H1 (cell line): ENCODE data around the gene ALG14. TPM values are rescaled to one million over a fixed set of nuclear protein-coding genes. Genes with fewer than 3 reads are reported as not detected.

Experiments
- CTCF ChIA-PET: fragments of 300-600 bp; sonication (Branson Sonifier 250); formaldehyde crosslinking; loops from one replicate; lab custom pipeline; 2021; ENCODE audit not compliant: partially characterized antibody; lab: Charles Lee
- POLR2A ChIA-PET: fragments of 300-600 bp; sonication (Branson Sonifier 250); formaldehyde crosslinking; loops from one replicate; lab custom pipeline; 2021; ENCODE audit warnings: inconsistent platforms; ENCODE audit not compliant: partially characterized antibody; lab: Charles Lee
- DNase-seq, 2 experiments: peaks; one replicate each; pipeline versions ENCODE4 v3.0.0 to v3.0.0-alpha.2; 2010 to 2022; ENCODE audit warnings: low spot score in 2 of 2, low read depth in 1 of 2, mixed read lengths in 1 of 2
- FAIRE-seq: peaks from 2 replicates; lab custom pipeline; 2011; peaks lifted over from hg19 to GRCh38; lab: Jason Lieb, UNC
- H2AFZ ChIP-seq: 2 replicates; pipeline ENCODE4 v1.8.1; 2012; ENCODE audit warnings: low read length, inconsistent platforms
- H2AK5ac ChIP-seq: 2 replicates; pipeline ENCODE4 v1.6.1; 2013; ENCODE audit warnings: low read depth, low read length
- H2BK120ac ChIP-seq: replicated peaks from 2 replicates; pipeline ENCODE3; 2013; ENCODE audit warnings: low read depth, low read length, inconsistent platforms
- H2BK12ac ChIP-seq: 2 replicates; pipeline ENCODE4 v1.6.1; 2013; ENCODE audit warnings: low read depth, low read length
- H2BK15ac ChIP-seq: 2 replicates; pipeline ENCODE4 v1.6.1; 2013; ENCODE audit warnings: low read length
- H2BK20ac ChIP-seq: 2 replicates; pipeline ENCODE4 v1.6.1; 2013; ENCODE audit warnings: low read length
- H2BK5ac ChIP-seq: 2 replicates; pipeline ENCODE4 v1.6.1; 2013; ENCODE audit warnings: low read depth, low read length
- H3K14ac ChIP-seq: 2 replicates; pipeline ENCODE4 v1.6.1; 2013; ENCODE audit warnings: inconsistent platforms; ENCODE audit not compliant: insufficient read length
- H3K18ac ChIP-seq: 2 replicates; pipeline ENCODE4 v1.6.1; 2013; ENCODE audit warnings: low read length; ENCODE audit errors: extremely low read depth
- H3K23ac ChIP-seq: 2 replicates; pipeline ENCODE4 v1.6.1; 2013; ENCODE audit warnings: inconsistent platforms; ENCODE audit not compliant: insufficient read length
- H3K23me2 ChIP-seq: 2 replicates; pipeline ENCODE4 v1.6.1; 2013; ENCODE audit warnings: low read depth, low read length
- H3K27ac ChIP-seq: 2 replicates; pipeline ENCODE4 v1.6.1; 2011; ENCODE audit warnings: low read depth, low read length, inconsistent platforms
- H3K27me3 ChIP-seq, 4 experiments: replicated peaks in 1 of 4; 1 replicate in 1 of 4; 2 replicates in 3 of 4; pipeline versions ENCODE4 v1.6.1 to v1.8.1; 2011 to 2013; ENCODE audit warnings: low read length in 3 of 4, mild to moderate bottlenecking in 3 of 4, inconsistent platforms in 2 of 4, mixed read lengths in 2 of 4, moderate library complexity in 1 of 4; ENCODE audit not compliant: control insufficient read depth in 3 of 4, insufficient read depth in 3 of 4; ENCODE audit errors: extremely low read depth in 1 of 4
- H3K36me3 ChIP-seq, 4 experiments: 2 replicates each; pipeline versions ENCODE4 v1.6.1 to v1.8.1; 2011 to 2013; ENCODE audit warnings: mild to moderate bottlenecking in 4 of 4, low read length in 3 of 4, moderate library complexity in 2 of 4, control low read depth in 1 of 4, inconsistent platforms in 1 of 4; ENCODE audit not compliant: insufficient read depth in 4 of 4, control insufficient read depth in 2 of 4
- H3K4ac ChIP-seq: replicated peaks from 2 replicates; pipeline ENCODE3; 2013; ENCODE audit warnings: low read length, low read depth, mixed read lengths, inconsistent platforms; ENCODE audit not compliant: insufficient read length
- H3K4me1 ChIP-seq, 4 experiments: replicated peaks in 1 of 4; 1 replicate in 1 of 4; 2 replicates in 3 of 4; pipeline versions ENCODE4 v1.6.1 to v1.8.1; 2011 to 2013; ENCODE audit warnings: low read length in 3 of 4, inconsistent platforms in 2 of 4, mixed read lengths in 1 of 4; ENCODE audit not compliant: insufficient read depth in 4 of 4, control insufficient read depth in 3 of 4
- H3K4me2 ChIP-seq, 2 experiments: 2 replicates each; pipeline versions ENCODE4 v1.6.1 to v1.8.1; 2011 to 2013; ENCODE audit warnings: low read depth in 2 of 2, low read length in 2 of 2, control low read depth in 1 of 2, inconsistent platforms in 1 of 2, mild to moderate bottlenecking in 1 of 2; ENCODE audit not compliant: insufficient read depth in 1 of 2
- H3K4me3 ChIP-seq, 4 experiments: fragments of 200-600, 300-600 bp in 1 of 4; sonication (generic), shearing (Covaris generic), sonication (Bioruptor Twin) in 1 of 4; 2 replicates each; pipeline versions ENCODE4 v1.5.1 to v1.8.1; 2011 to 2016; ENCODE audit warnings: low read length in 4 of 4, low read depth in 3 of 4, control low read depth in 2 of 4, inconsistent platforms in 2 of 4, mild to moderate bottlenecking in 2 of 4, mixed read lengths in 1 of 4, moderate library complexity in 1 of 4; ENCODE audit not compliant: insufficient read depth in 2 of 4; ENCODE audit errors: extremely low read depth in 1 of 4
- H3K56ac ChIP-seq: replicated peaks from 2 replicates; pipeline ENCODE3; 2013; ENCODE audit warnings: low read depth, mild to moderate bottlenecking, mixed read lengths, low read length, inconsistent platforms; ENCODE audit not compliant: insufficient read length
- H3K79me1 ChIP-seq: 2 replicates; pipeline ENCODE4 v1.6.1; 2013; ENCODE audit warnings: low read depth, low read length, control low read depth
- H3K79me2 ChIP-seq, 2 experiments: 2 replicates each; pipeline versions ENCODE4 v1.6.1 to v1.8.1; 2012 to 2013; ENCODE audit warnings: low read length in 2 of 2, mild to moderate bottlenecking in 2 of 2, inconsistent platforms in 1 of 2; ENCODE audit not compliant: insufficient read depth in 2 of 2, control insufficient read depth in 1 of 2
- H3K9ac ChIP-seq, 4 experiments: replicated peaks in 1 of 4; 1 replicate in 1 of 4; 2 replicates in 3 of 4; pipeline versions ENCODE4 v1.6.1 to v1.8.1; 2011 to 2013; ENCODE audit warnings: low read depth in 3 of 4, low read length in 3 of 4, control low read depth in 2 of 4, mild to moderate bottlenecking in 2 of 4, moderate library complexity in 2 of 4, inconsistent platforms in 1 of 4; ENCODE audit errors: extremely low read depth in 1 of 4
- H3K9me3 ChIP-seq, 2 experiments: 2 replicates each; pipeline versions ENCODE4 v1.6.1 to v1.8.1; 2012 to 2013; ENCODE audit warnings: mild to moderate bottlenecking in 2 of 2, moderate library complexity in 2 of 2, control low read depth in 1 of 2, inconsistent platforms in 1 of 2, low read depth in 1 of 2, low read length in 1 of 2, mixed read lengths in 1 of 2; ENCODE audit not compliant: insufficient read depth in 2 of 2
- H4K20me1 ChIP-seq, 2 experiments: replicated peaks in 1 of 2; 2 replicates each; pipeline versions ENCODE3 to v1.8.1; 2011 to 2013; ENCODE audit warnings: inconsistent platforms in 2 of 2, low read length in 2 of 2, mild to moderate bottlenecking in 1 of 2; ENCODE audit not compliant: insufficient read depth in 2 of 2, control insufficient read depth in 1 of 2
- H4K5ac ChIP-seq: 2 replicates; pipeline ENCODE4 v1.6.1; 2013; ENCODE audit warnings: low read length, low read depth, mixed read lengths, inconsistent platforms; ENCODE audit not compliant: insufficient read length
- H4K8ac ChIP-seq: 2 replicates; pipeline ENCODE4 v1.8.0; 2013; ENCODE audit warnings: mild to moderate bottlenecking, moderate library complexity, low read length, inconsistent platforms; ENCODE audit not compliant: insufficient read depth; ENCODE audit errors: extremely low read depth
- H4K91ac ChIP-seq: replicated peaks from 2 replicates; pipeline ENCODE3; 2013; ENCODE audit warnings: low read length, mixed read lengths, inconsistent platforms; ENCODE audit not compliant: insufficient read length
- ASH2L ChIP-seq: fragments of 200-600, 300-600 bp; sonication (generic); IDR thresholded peaks from one replicate; pipeline ENCODE4 v1.7.1; 2017; ENCODE audit warnings: low read length
- CBX5 ChIP-seq: fragments of 300-800, 300-1000 bp; sonication (generic); IDR thresholded peaks from 2 replicates; pipeline ENCODE4 v1.7.1; 2016; ENCODE audit warnings: antibody characterized with exemption, low read length, low read depth
- EZH2 ChIP-seq: fragments of 200-600 bp; sonication (generic); IDR thresholded peaks from 2 replicates; pipeline ENCODE4 v1.7.1; 2012; ENCODE audit warnings: low read depth, mild to moderate bottlenecking, moderate library complexity, low read length, inconsistent platforms; ENCODE audit not compliant: severe bottlenecking
- JUN ChIP-seq: IDR thresholded peaks from 2 replicates; pipeline ENCODE4 v1.6.1; 2011; ENCODE audit warnings: low read depth, mild to moderate bottlenecking, improper control_type of control experiment, low read length
- JUND ChIP-seq: IDR thresholded peaks from 2 replicates; pipeline ENCODE4 v1.6.1; 2011; ENCODE audit warnings: mild to moderate bottlenecking, improper control_type of control experiment, low read length
- SAP30 ChIP-seq: fragments of 300-600 bp; sonication (generic); IDR thresholded peaks from 2 replicates; pipeline ENCODE4 v1.7.1; 2012; ENCODE audit warnings: low read length, moderate library complexity, mild to moderate bottlenecking, inconsistent platforms; ENCODE audit not compliant: insufficient read depth, insufficient replicate concordance
- SIX5 ChIP-seq: IDR thresholded peaks from 2 replicates; pipeline ENCODE4 v1.6.1; 2011; ENCODE audit warnings: mild to moderate bottlenecking, low read depth, low read length
- SP1 ChIP-seq: IDR thresholded peaks from 2 replicates; pipeline ENCODE4 v1.6.1; 2011; ENCODE audit warnings: low read depth, low read length
- SRF ChIP-seq: IDR thresholded peaks from 2 replicates; pipeline ENCODE4 v1.6.1; 2011; ENCODE audit warnings: mild to moderate bottlenecking, low read depth, low read length, moderate library complexity
- TCF12 ChIP-seq: IDR thresholded peaks from 2 replicates; pipeline ENCODE4 v1.6.1; 2011; ENCODE audit warnings: low read depth, mild to moderate bottlenecking, low read length
- YY1 ChIP-seq: IDR thresholded peaks from 2 replicates; pipeline ENCODE4 v1.6.1; 2011; ENCODE audit warnings: low read depth, mild to moderate bottlenecking, low read length
- WGBS, 2 experiments: shearing (Covaris generic) in 1 of 2; methylation state at CpG; one replicate each; pipeline versions ENCODE4 v1.1.6 to v1.1.7; 2013 to 2015; ENCODE audit warnings: low lambda C conversion rate in 2 of 2, mixed read lengths in 2 of 2, inconsistent platforms in 1 of 2, low coverage in 1 of 2, missing lambda C conversion rate in 1 of 2; ENCODE audit not compliant: insufficient replicate concordance in 2 of 2, insufficient coverage in 1 of 2, insufficient read length in 1 of 2; ENCODE audit errors: extremely low coverage in 1 of 2, missing lambda C conversion rate in 1 of 2; 5-methylcytosine and 5-hydroxymethylcytosine counted together
- polyA plus RNA-seq, 7 experiments: library from polyadenylated mRNA; depleted of rRNA in 3 of 7; stranded (reverse) in 5 of 7; unstranded in 2 of 7; fragments of >200 nt in 5 of 7; fragments of 200-250 nt in 2 of 7; gene quantifications; 1 replicate in 5 of 7; 2 replicates in 1 of 7; 4 replicates in 1 of 7; pipeline versions ENCODE4 v1.2.1 to v1.2.3, GENCODE V29; 2011 to 2013; ENCODE audit warnings: missing spikeins in 2 of 7, mixed read lengths in 2 of 7
- total RNA-seq: library from RNA; stranded (reverse); fragmentation: NEBNext Ultra II Directional; extraction: Animal tissue kit (Norgen Biotek cat#: 25700); gene quantifications from 2 replicates; pipeline ENCODE4 v1.2.1, GENCODE V29; 2021
- TF ChIP-seq, protein P1 (sequence below): IDR thresholded peaks from 2 replicates; pipeline ENCODE4 v1.6.1; 2012; ENCODE audit warnings: inconsistent platforms
- TF ChIP-seq, protein P2 (sequence below): IDR thresholded peaks from 2 replicates; pipeline ENCODE4 v1.6.1; 2012; ENCODE audit warnings: low read length, inconsistent platforms

Gene ALG14
- total and polyA plus RNA-seq, 2 of the 8 experiments (the other 6 are each of a cell fraction or from before 2014, with no cell fraction given): 0.95 to 1.3 TPM

DNA sequence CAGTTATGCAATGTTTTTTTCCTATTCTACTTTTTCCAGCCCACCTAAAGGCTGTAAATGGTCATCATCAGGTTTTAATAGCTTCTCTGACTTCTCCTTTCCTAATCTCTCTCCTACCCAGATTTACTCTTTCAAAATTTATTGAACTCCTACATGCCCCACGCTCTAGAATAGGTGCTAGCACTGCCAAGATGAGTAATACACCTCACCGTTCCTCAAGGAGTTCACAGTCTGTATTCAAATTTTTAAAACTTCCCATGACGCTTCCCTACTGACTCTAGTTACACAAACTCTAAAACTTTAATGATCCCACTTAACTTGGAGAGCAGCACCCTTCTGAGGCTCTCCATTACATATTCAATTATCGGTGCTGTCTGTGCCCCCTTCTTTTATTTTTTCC is 51.6 kb downstream of the ALG14 start:
- no peak overlapping the region for H3K4me3 ChIP-seq
- H2BK15ac ChIP-seq: no peak overlapping the region
- no peak overlapping the region for H3K9ac ChIP-seq
- no peak overlapping the region for H2BK5ac ChIP-seq
- H2AK5ac ChIP-seq: no peak overlapping the region
- no peak overlapping the region for H4K5ac ChIP-seq
- H2BK12ac ChIP-seq: no peak overlapping the region
- H3K27me3 ChIP-seq: no peaks in the 10 kb centered on the region
- POLR2A ChIA-PET: interaction anchor here (1.1 to 1.3 kb wide), 2 partner anchors 9 to 94 kb away, joined by 3 read pairs; partner anchors contain the start of gene CNN3
- H3K4me2 ChIP-seq: no peak overlapping the region
- no peaks in the 10 kb centered on the region for H3K23me2 ChIP-seq
- no peak overlapping the region for H2BK20ac ChIP-seq
- CTCF ChIA-PET: interaction anchor here (1.0 to 1.5 kb wide), 4 partner anchors 22 to 167 kb away, joined by 3 to 5 read pairs (median 3); no protein-coding TSS in a partner anchor
- WGBS, 2 experiments: 83% methylated on average over 4 of the region's 4 CpGs; no CpG with 5 or more reads in 1 of the 2 experiments
- H3K4me1 ChIP-seq: peaks cover 0 to 3% (median 1%) of the 10 kb centered on the region in 4 experiments; a peak in 1 of 7 replicates
- no peak overlapping the region for H3K23ac ChIP-seq
- no peak overlapping the region for H2BK120ac ChIP-seq
- no peaks in the 10 kb centered on the region for H3K79me1 ChIP-seq
- H3K56ac ChIP-seq: no peak overlapping the region
- H3K4ac ChIP-seq: no peak overlapping the region
- FAIRE-seq (no peak), DNase-seq (no peak)
- no peak overlapping the region for H3K27ac ChIP-seq
- H4K8ac ChIP-seq: no peak overlapping the region
- H3K79me2 ChIP-seq: no peaks in the 10 kb centered on the region
- H3K36me3 ChIP-seq: no peaks in the 10 kb centered on the region
- H3K14ac ChIP-seq: no peak overlapping the region
- H3K9me3 ChIP-seq: no peaks in the 10 kb centered on the region
- no peaks in the 10 kb centered on the region for H4K20me1 ChIP-seq
- no peak overlapping the region for H2AFZ ChIP-seq
- H4K91ac ChIP-seq: no peak overlapping the region
- H3K18ac ChIP-seq: no peak overlapping the region
- TF ChIP-seq EZH2: no peak
- no peak for TF ChIP-seq SAP30
- no peak for TF ChIP-seq SP1
- TF ChIP-seq ASH2L: no peak
- no peak for TF ChIP-seq SIX5
- TF ChIP-seq, protein P1, sequence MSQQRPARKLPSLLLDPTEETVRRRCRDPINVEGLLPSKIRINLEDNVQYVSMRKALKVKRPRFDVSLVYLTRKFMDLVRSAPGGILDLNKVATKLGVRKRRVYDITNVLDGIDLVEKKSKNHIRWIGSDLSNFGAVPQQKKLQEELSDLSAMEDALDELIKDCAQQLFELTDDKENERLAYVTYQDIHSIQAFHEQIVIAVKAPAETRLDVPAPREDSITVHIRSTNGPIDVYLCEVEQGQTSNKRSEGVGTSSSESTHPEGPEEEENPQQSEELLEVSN: no peak
- TF ChIP-seq, protein P2, sequence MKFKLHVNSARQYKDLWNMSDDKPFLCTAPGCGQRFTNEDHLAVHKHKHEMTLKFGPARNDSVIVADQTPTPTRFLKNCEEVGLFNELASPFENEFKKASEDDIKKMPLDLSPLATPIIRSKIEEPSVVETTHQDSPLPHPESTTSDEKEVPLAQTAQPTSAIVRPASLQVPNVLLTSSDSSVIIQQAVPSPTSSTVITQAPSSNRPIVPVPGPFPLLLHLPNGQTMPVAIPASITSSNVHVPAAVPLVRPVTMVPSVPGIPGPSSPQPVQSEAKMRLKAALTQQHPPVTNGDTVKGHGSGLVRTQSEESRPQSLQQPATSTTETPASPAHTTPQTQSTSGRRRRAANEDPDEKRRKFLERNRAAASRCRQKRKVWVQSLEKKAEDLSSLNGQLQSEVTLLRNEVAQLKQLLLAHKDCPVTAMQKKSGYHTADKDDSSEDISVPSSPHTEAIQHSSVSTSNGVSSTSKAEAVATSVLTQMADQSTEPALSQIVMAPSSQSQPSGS: no peak
- TF ChIP-seq YY1: no peak
- TF ChIP-seq TCF12: no peak
- no peak for TF ChIP-seq JUND
- no peak for TF ChIP-seq CBX5
- no peak for TF ChIP-seq JUN
- TF ChIP-seq SRF: no peak
